Neural cell (in vitro differentiated cells): ENCODE measurements around the gene C20orf202. TPM values are rescaled to one million over a fixed set of nuclear protein-coding genes. Genes with fewer than 3 reads are reported as not detected.

Source experiments
- H2AFZ ChIP-seq: fragments of 200-600, 300-800 bp; sonication (generic), shearing (Covaris generic); 2 replicates; pipeline ENCODE4 v1.6.0; 2014; ENCODE audit warnings: low read depth, mild to moderate bottlenecking, antibody characterized with exemption, low read length, moderate library complexity
- H3F3A ChIP-seq: fragments of 200-600 bp; shearing (Covaris generic); 2 replicates; pipeline ENCODE4 v1.6.1; 2016; ENCODE audit warnings: mild to moderate bottlenecking, moderate library complexity, mixed read lengths, antibody characterized with exemption, low read length; ENCODE audit not compliant: insufficient read depth, poor library complexity, severe bottlenecking
- H3K27ac ChIP-seq: fragments of 200-600, 300-800 bp; sonication (generic), shearing (Covaris generic); 2 replicates; pipeline ENCODE4 v1.5.1; 2014; ENCODE audit warnings: mild to moderate bottlenecking, low read length, moderate library complexity
- H3K27me3 ChIP-seq: fragments of 300-800, 200-600 bp; sonication (generic), shearing (Covaris generic); 2 replicates; pipeline ENCODE4 v1.6.0; 2014; ENCODE audit warnings: mild to moderate bottlenecking, low read depth, low read length, moderate library complexity; ENCODE audit not compliant: insufficient read depth
- H3K36me3 ChIP-seq: fragments of 300-800, 200-600 bp; sonication (generic), shearing (Covaris generic); 2 replicates; pipeline ENCODE4 v1.5.1; 2014; ENCODE audit warnings: mild to moderate bottlenecking, antibody characterized with exemption, low read length, moderate library complexity; ENCODE audit not compliant: insufficient read depth
- H3K4me2 ChIP-seq: fragments of 300-800, 200-600 bp; sonication (generic), shearing (Covaris generic); 2 replicates; pipeline ENCODE4 v1.6.0; 2014; ENCODE audit warnings: mild to moderate bottlenecking, low read length
- H3K4me3 ChIP-seq: fragments of 300-800, 200-600 bp; sonication (generic), shearing (Covaris generic); 2 replicates; pipeline ENCODE4 v1.5.1; 2014; ENCODE audit warnings: mild to moderate bottlenecking, low read length, moderate library complexity
- H3K79me2 ChIP-seq: fragments of 200-600 bp; shearing (Covaris generic); replicated peaks from 2 replicates; pipeline ENCODE4 v1.6.0; 2014; ENCODE audit warnings: mild to moderate bottlenecking, low read length, moderate library complexity; ENCODE audit not compliant: insufficient read depth
- H3K9ac ChIP-seq: fragments of 300-800, 200-600 bp; sonication (generic), shearing (Covaris generic); 2 replicates; pipeline ENCODE4 v1.6.1; 2016; ENCODE audit warnings: mild to moderate bottlenecking, low read length, mixed read lengths
- H3K9me2 ChIP-seq: fragments of 200-600 bp; shearing (Covaris generic); 2 replicates; pipeline ENCODE4 v1.6.1; 2016; ENCODE audit warnings: mild to moderate bottlenecking, low read length, mixed read lengths; ENCODE audit not compliant: insufficient read depth
- H3K9me3 ChIP-seq: fragments of 200-600, 300-800 bp; sonication (generic), shearing (Covaris generic); 2 replicates; pipeline ENCODE4 v1.6.1; 2016; ENCODE audit warnings: mild to moderate bottlenecking, mixed run types, low read length, moderate library complexity, mixed read lengths
- H4K20me1 ChIP-seq: fragments of 200-600 bp; shearing (Covaris generic); 2 replicates; pipeline ENCODE4 v1.6.1; 2016; ENCODE audit warnings: mild to moderate bottlenecking, mixed run types; ENCODE audit not compliant: insufficient read depth
- CTCF ChIP-seq: fragments of 450-650 bp; IDR thresholded peaks from 2 replicates; pipeline ENCODE4 v1.5.1; 2014; ENCODE audit warnings: antibody characterized with exemption, mild to moderate bottlenecking, moderate library complexity; ENCODE audit not compliant: poor library complexity, severe bottlenecking
- EP300 ChIP-seq: fragments of 450-650 bp; conservative IDR thresholded peaks from 2 replicates; pipeline ENCODE4 v1.6.1; 2014; ENCODE audit warnings: antibody characterized with exemption, mild to moderate bottlenecking, moderate library complexity; ENCODE audit not compliant: poor library complexity, severe bottlenecking
- EZH2 ChIP-seq: fragments of 200-600, 300-800 bp; shearing (Covaris generic), sonication (generic); IDR thresholded peaks from 2 replicates; pipeline ENCODE4 v1.6.1; 2014; ENCODE audit warnings: antibody characterized with exemption, low read length, borderline replicate concordance, mild to moderate bottlenecking; ENCODE audit not compliant: insufficient read depth, poor library complexity, severe bottlenecking
- MXI1 ChIP-seq: fragments of 450-650 bp; conservative IDR thresholded peaks from 2 replicates; pipeline ENCODE4 v1.6.1; 2014; ENCODE audit warnings: antibody characterized with exemption, mild to moderate bottlenecking; ENCODE audit not compliant: poor library complexity, severe bottlenecking
- POLR2AphosphoS5 ChIP-seq: IDR thresholded peaks from 2 replicates; pipeline ENCODE4 v1.6.1; 2012
- RAD21 ChIP-seq: fragments of 450-650 bp; conservative IDR thresholded peaks from 2 replicates; pipeline ENCODE4 v1.6.1; 2014; ENCODE audit warnings: antibody characterized with exemption, mild to moderate bottlenecking, moderate library complexity
- SMC3 ChIP-seq: fragments of 450-650 bp; conservative IDR thresholded peaks from 2 replicates; pipeline ENCODE4 v1.6.1; 2014; ENCODE audit warnings: antibody characterized with exemption, mild to moderate bottlenecking, moderate library complexity; ENCODE audit not compliant: poor library complexity
- TAF1 ChIP-seq: IDR thresholded peaks from 2 replicates; pipeline ENCODE4 v1.6.1; 2012; ENCODE audit warnings: low read depth
- polyA plus RNA-seq: library from polyadenylated mRNA; depleted of rRNA; stranded (reverse); fragments of >200 nt; gene quantifications from 2 replicates; pipeline ENCODE4 v1.2.3, GENCODE V29; 2014
- TF ChIP-seq, protein P1 (sequence below): IDR thresholded peaks from 2 replicates; pipeline ENCODE4 v1.6.1; 2012; ENCODE audit warnings: borderline replicate concordance

C20orf202 gene
- polyA plus RNA-seq, 1 donor from 2014 or later = 0.62 TPM

DNA sequence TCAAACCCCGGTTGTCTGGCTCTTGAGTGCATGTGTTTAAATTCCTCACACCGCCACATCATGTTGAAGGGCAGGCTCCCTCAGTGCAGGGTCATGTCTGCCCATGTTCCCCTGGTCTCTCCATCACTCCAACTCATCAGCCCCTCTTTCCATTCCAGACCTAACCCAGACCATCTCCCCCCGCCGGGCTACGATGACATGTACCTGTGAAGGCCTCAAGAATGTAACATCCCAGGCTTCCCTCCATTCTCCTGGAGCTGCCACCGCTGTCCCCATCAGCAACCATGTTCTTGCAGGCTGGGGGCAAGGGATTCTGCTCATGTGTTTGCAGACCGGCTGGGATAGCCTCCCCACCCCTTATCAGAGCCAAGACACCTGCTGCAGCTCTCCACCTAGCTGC is 38.4 kb upstream of the C20orf202 start:
- Histone ChIP-seq H3K4me2 (no peak overlapping the region), H3K9me2 (no peaks in the 10 kb centered on the region), H3F3A (no peaks in the 10 kb centered on the region), H3K9me3 (no peaks in the 10 kb centered on the region), H3K27me3 (no peaks in the 10 kb centered on the region), H3K9ac (no peak overlapping the region), H3K27ac (no peak overlapping the region), H3K79me2 (no peaks in the 10 kb centered on the region), H3K4me3 (no peak overlapping the region), H2AFZ (no peak overlapping the region), H3K36me3 (peaks cover 21% of the 10 kb centered on the region), H4K20me1 (no peaks in the 10 kb centered on the region)
- TF ChIP-seq RAD21 (no peak), MXI1 (no peak), CTCF (no peak), EP300 (no peak), SMC3 (no peak), TAF1 (no peak), POLR2AphosphoS5 (no peak), EZH2 (no peak)
- TF ChIP-seq, protein P1, sequence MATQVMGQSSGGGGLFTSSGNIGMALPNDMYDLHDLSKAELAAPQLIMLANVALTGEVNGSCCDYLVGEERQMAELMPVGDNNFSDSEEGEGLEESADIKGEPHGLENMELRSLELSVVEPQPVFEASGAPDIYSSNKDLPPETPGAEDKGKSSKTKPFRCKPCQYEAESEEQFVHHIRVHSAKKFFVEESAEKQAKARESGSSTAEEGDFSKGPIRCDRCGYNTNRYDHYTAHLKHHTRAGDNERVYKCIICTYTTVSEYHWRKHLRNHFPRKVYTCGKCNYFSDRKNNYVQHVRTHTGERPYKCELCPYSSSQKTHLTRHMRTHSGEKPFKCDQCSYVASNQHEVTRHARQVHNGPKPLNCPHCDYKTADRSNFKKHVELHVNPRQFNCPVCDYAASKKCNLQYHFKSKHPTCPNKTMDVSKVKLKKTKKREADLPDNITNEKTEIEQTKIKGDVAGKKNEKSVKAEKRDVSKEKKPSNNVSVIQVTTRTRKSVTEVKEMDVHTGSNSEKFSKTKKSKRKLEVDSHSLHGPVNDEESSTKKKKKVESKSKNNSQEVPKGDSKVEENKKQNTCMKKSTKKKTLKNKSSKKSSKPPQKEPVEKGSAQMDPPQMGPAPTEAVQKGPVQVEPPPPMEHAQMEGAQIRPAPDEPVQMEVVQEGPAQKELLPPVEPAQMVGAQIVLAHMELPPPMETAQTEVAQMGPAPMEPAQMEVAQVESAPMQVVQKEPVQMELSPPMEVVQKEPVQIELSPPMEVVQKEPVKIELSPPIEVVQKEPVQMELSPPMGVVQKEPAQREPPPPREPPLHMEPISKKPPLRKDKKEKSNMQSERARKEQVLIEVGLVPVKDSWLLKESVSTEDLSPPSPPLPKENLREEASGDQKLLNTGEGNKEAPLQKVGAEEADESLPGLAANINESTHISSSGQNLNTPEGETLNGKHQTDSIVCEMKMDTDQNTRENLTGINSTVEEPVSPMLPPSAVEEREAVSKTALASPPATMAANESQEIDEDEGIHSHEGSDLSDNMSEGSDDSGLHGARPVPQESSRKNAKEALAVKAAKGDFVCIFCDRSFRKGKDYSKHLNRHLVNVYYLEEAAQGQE = no peak

GRCh38 chr20:1165521-1165920 is 37.7 kb upstream of the C20orf202 start:
- Histone ChIP-seq H3K36me3 (peaks cover 17% of the 10 kb centered on the region), H2AFZ (no peak overlapping the region), H4K20me1 (no peaks in the 10 kb centered on the region), H3K4me2 (no peak overlapping the region), H3F3A (no peaks in the 10 kb centered on the region), H3K9ac (no peak overlapping the region), H3K27me3 (no peaks in the 10 kb centered on the region), H3K4me3 (no peak overlapping the region), H3K79me2 (no peaks in the 10 kb centered on the region), H3K9me2 (no peaks in the 10 kb centered on the region), H3K9me3 (no peaks in the 10 kb centered on the region), H3K27ac (no peak overlapping the region)
- TF ChIP-seq EZH2 = no peak
- TF ChIP-seq, protein P1 = no peak
- TF ChIP-seq RAD21 = no peak
- TF ChIP-seq MXI1 = no peak
- no peak for TF ChIP-seq SMC3
- TF ChIP-seq TAF1 = no peak
- TF ChIP-seq CTCF = no peak
- TF ChIP-seq EP300 = no peak
- no peak for TF ChIP-seq POLR2AphosphoS5
